CD8-positive, alpha-beta memory T cell (primary cell): ENCODE data around the gene PAOX. TPM values are rescaled to one million over a fixed set of nuclear protein-coding genes. Genes with fewer than 3 reads are reported as not detected.
"Not testable (repeated sequence)": the region's sequence is repeated elsewhere in the genome, so short reads cannot be mapped to it uniquely, and the experiment has no call there.

Source experiments
- CTCF ChIA-PET: fragments of 350-600 bp; sonication (Branson Sonifier 250); formaldehyde crosslinking; loops from one replicate; lab custom pipeline; 2021; ENCODE audit warnings: antibody characterized with exemption; lab: Charles Lee
- POLR2A ChIA-PET: fragments of 350-600 bp; sonication (Branson Sonifier 250); formaldehyde crosslinking; loops from one replicate; lab custom pipeline; 2021; ENCODE audit warnings: antibody characterized with exemption; lab: Charles Lee
- DNase-seq, 5 donors: peaks; one replicate each; pipeline versions ENCODE4 v3.0.0 to v3.0.0-alpha.2; 2020 to 2022; ENCODE audit warnings: mixed read lengths in 1 of 5
- H3K27ac ChIP-seq: one replicate; pipeline ENCODE4 v1.7.0; 2013; ENCODE audit warnings: low read depth, mild to moderate bottlenecking, low read length, moderate library complexity
- H3K27me3 ChIP-seq: 2 replicates; pipeline ENCODE4 v1.7.0; 2013; ENCODE audit warnings: low read length, mild to moderate bottlenecking; ENCODE audit not compliant: insufficient read depth, poor library complexity, severe bottlenecking
- H3K36me3 ChIP-seq: 2 replicates; pipeline ENCODE4 v1.7.0; 2013; ENCODE audit warnings: mild to moderate bottlenecking, low read length, moderate library complexity; ENCODE audit not compliant: insufficient read depth
- H3K4me1 ChIP-seq: 2 replicates; pipeline ENCODE4 v1.7.0; 2013; ENCODE audit warnings: mild to moderate bottlenecking, low read length, moderate library complexity; ENCODE audit not compliant: insufficient read depth
- H3K4me3 ChIP-seq: 2 replicates; pipeline ENCODE4 v1.7.0; 2013; ENCODE audit warnings: mild to moderate bottlenecking, low read length
- H3K9me3 ChIP-seq: 2 replicates; pipeline ENCODE4 v1.7.0; 2013; ENCODE audit warnings: mild to moderate bottlenecking, low read length
- H3K27ac Mint-ChIP-seq, 8 donors: one replicate each; pipeline ENCODE4 v1.8.0; 2020 to 2021; ENCODE audit warnings: mixed read lengths in 8 of 8, mild to moderate bottlenecking in 6 of 8, inconsistent platforms in 3 of 8, moderate library complexity in 3 of 8
- H3K27me3 Mint-ChIP-seq, 2 donors: one replicate each; pipeline ENCODE4 v1.8.0; 2020 to 2021; ENCODE audit warnings: mixed read lengths in 2 of 2, mild to moderate bottlenecking in 1 of 2, moderate library complexity in 1 of 2
- H3K36me3 Mint-ChIP-seq, 3 donors: one replicate each; pipeline ENCODE4 v1.8.0; 2020 to 2021; ENCODE audit warnings: mixed read lengths in 3 of 3, inconsistent platforms in 1 of 3, mild to moderate bottlenecking in 1 of 3
- H3K4me1 Mint-ChIP-seq, 3 donors: one replicate each; pipeline ENCODE4 v1.8.0; 2020 to 2021; ENCODE audit warnings: mixed read lengths in 3 of 3, inconsistent platforms in 1 of 3, mild to moderate bottlenecking in 1 of 3
- H3K4me3 Mint-ChIP-seq, 7 donors: one replicate each; pipeline ENCODE4 v1.8.0; 2020 to 2021; ENCODE audit warnings: mixed read lengths in 7 of 7, mild to moderate bottlenecking in 6 of 7, moderate library complexity in 4 of 7, inconsistent platforms in 2 of 7
- H3K9me3 Mint-ChIP-seq, 5 donors: one replicate each; pipeline ENCODE4 v1.8.0; 2020 to 2022; ENCODE audit warnings: mixed read lengths in 5 of 5, mild to moderate bottlenecking in 3 of 5, moderate library complexity in 2 of 5, inconsistent platforms in 1 of 5
- polyA plus RNA-seq: library from polyadenylated mRNA; unstranded; fragments of 300-500 nt; fragmentation: Illumina TruSeq; gene quantifications from one replicate; pipeline ENCODE4 v1.2.3, GENCODE V29; 2021
- total RNA-seq, 2 experiments: library from RNA; stranded (reverse); gene quantifications; one replicate each; pipeline ENCODE4 v1.2.3, GENCODE V29; 2021

The PAOX gene
- total and polyA plus RNA-seq, 3 experiments from 2014 or later: 6.4 to 16.8 (median 6.7) TPM

DNA sequence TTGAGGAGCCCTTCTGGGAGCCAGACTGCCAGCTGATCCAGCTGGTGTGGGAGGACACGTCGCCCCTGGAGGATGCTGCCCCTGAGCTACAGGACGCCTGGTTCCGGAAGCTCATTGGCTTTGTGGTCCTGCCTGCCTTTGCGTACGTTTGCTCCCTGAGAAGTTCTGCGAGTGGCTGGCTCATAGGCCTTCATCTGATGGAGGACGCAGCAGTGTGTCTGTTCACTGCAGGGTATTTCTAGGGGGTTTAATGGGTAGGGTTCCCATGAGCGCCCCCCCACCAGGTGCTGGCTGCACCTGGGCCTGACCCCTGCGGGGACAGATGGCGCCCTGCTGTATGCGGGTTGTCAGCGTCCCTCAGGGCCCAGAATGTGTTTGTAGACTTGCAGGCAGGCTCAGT is 5.0 kb downstream of the PAOX start:
- ChIA-PET POLR2A (no interaction called here), CTCF (no interaction called here)
- Histone ChIP-seq H3K27me3 (no peaks in the 10 kb centered on the region), H3K4me3 (no peak overlapping the region), H3K36me3 (no peaks in the 10 kb centered on the region), H3K4me1 (peaks cover 8% of the 10 kb centered on the region), H3K27ac (no peak overlapping the region), H3K9me3 (no peaks in the 10 kb centered on the region)
- peak overlapping the region in 1 of 8 donors; percentile 66 for H3K27ac Mint-ChIP-seq
- peak overlapping the region in 1 of 7 donors; percentile 62 for H3K4me3 Mint-ChIP-seq
- H3K27me3 Mint-ChIP-seq: no peaks in the 10 kb centered on the region
- peaks cover 15 to 35% (median 24%) of the 10 kb centered on the region in 3 donors for H3K4me1 Mint-ChIP-seq
- no peak for DNase-seq
- H3K36me3 Mint-ChIP-seq: peaks cover 0 to 14% (median 0%) of the 10 kb centered on the region in 3 donors
- H3K9me3 Mint-ChIP-seq: no peaks in the 10 kb centered on the region

DNA sequence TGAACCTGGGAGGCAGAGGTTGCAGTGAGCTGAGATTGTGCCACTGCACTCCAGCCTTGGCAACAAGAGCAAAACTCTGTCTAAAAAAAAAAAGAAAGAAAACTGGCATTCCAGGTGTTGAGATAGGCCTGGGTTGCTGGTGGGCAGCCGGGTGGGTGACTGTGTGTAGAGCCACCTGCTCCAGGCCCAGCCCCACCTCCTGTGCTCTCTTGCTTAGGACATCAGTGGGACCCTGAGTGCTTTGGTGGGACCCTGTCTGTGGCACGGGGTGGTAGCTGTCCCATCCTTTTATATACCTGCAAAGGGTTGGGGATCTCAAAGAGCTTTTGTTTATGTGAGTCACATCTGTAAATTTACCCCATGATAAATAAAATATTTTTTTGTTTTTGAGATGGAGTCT is 6.2 kb downstream of the PAOX start:
- H3K9me3 Mint-ChIP-seq: no peaks in the 10 kb centered on the region

DNA sequence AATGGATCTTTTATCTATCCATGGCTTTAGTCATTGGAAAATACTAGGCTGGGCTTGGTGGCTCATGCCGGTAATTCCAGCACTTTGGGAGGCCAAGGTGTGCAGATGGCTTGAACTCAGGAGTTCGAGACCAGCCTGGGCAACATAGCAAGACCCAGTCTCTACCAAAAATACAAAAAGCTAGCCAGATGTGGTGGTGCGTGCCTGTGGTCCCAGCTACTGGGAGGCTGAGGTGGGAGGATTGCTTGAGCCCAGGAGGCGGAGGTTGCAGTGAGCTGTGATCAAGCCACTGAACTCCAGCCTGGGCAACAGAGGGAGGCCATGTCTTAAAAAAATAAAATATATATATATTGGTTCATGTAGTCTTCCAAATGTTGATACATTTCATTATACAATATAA is 7.9 kb downstream of the PAOX start:
- H3K9me3 ChIP-seq, H3K27ac ChIP-seq, H3K4me3 ChIP-seq, H3K36me3 ChIP-seq, H3K27me3 Mint-ChIP-seq, DNase-seq, H3K9me3 Mint-ChIP-seq, CTCF ChIA-PET, H3K4me3 Mint-ChIP-seq, H3K27me3 ChIP-seq: not testable (repeated sequence)
- Mint-ChIP-seq H3K27ac (peak overlapping the region in 1 of 8 donors; percentile 26), H3K36me3 (peaks cover 0 to 12% (median 0%) of the 10 kb centered on the region in 3 donors), H3K4me1 (peaks cover 37 to 44% (median 43%) of the 10 kb centered on the region in 3 donors)
- peaks cover 31% of the 10 kb centered on the region for H3K4me1 ChIP-seq
- POLR2A ChIA-PET: interaction anchor here (1.7 kb wide), 1 partner anchor 9 kb away, joined by 5 read pairs; no protein-coding TSS in a partner anchor

More for the DNA sequence above, 6.2 kb downstream of the PAOX start:
- Histone ChIP-seq H3K36me3 (no peaks in the 10 kb centered on the region), H3K27me3 (no peaks in the 10 kb centered on the region), H3K4me1 (peaks cover 15% of the 10 kb centered on the region), H3K4me3 (no peak overlapping the region), H3K27ac (no peak overlapping the region), H3K9me3 (no peaks in the 10 kb centered on the region)
- no peaks in the 10 kb centered on the region for H3K27me3 Mint-ChIP-seq
- no peak overlapping the region for H3K4me3 Mint-ChIP-seq
- no peak for DNase-seq
- ChIA-PET POLR2A (no interaction called here), CTCF (no interaction called here)
- H3K4me1 Mint-ChIP-seq: peaks cover 23 to 40% (median 34%) of the 10 kb centered on the region in 3 donors
- H3K27ac Mint-ChIP-seq: peak overlapping the region in 1 of 8 donors; percentile 68
- H3K36me3 Mint-ChIP-seq: peaks cover 0 to 14% (median 0%) of the 10 kb centered on the region in 3 donors

DNA sequence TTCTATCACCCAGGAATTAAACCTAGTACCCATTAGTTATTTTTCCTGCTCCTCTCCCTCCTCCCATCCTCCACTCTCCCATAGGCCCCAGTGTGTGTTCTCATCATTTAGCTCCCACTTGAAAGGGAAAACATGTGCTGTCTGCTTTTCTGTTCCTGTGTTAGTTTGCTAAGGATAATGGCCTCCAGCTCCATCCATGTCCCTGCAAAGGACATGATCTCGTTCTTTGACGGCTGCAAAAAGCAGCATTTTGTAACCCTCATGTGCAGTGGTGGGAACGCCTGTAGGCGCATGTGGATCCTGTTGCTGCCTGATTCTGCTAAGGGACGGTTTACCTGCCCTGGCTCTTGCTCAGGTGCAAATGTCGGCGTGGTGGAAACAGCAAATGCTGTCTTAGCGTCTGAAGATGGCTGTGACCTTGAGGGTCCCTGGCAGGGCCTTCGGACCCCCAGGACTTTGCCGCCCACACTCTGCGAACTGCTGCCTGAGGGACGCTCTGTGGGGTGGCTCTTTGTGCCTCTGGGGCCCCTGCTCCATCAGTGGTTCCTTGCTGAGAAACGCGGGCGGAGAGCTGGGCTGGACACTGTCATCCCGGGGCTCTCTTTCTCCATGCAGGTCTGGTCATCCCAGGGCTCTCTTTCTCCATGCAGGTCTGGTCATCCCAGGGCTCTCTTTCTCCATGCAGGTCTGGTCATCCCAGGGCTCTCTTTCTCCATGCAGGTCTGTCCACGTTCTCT is 9.3 kb downstream of the PAOX start:
- peaks cover 35% of the 10 kb centered on the region for H3K4me1 ChIP-seq
- no peaks in the 10 kb centered on the region for H3K9me3 ChIP-seq
- no peaks in the 10 kb centered on the region for H3K27me3 ChIP-seq
- H3K4me3 Mint-ChIP-seq: peak overlapping the region; percentile 80 to 91 (median 88)
- peak overlapping the region; percentile 87 to 97 (median 94) for H3K27ac Mint-ChIP-seq
- peaks cover 0 to 9% (median 0%) of the 10 kb centered on the region in 3 donors for H3K36me3 Mint-ChIP-seq
- H3K36me3 ChIP-seq: no peaks in the 10 kb centered on the region
- no peaks in the 10 kb centered on the region for H3K9me3 Mint-ChIP-seq
- H3K4me3 ChIP-seq: peak overlapping the region; percentile 84
- CTCF ChIA-PET: interaction anchor here (0.6 to 1.9 kb wide), 3 partner anchors 59 to 80 kb away, joined by 3 to 8 read pairs (median 3); no protein-coding TSS in a partner anchor
- POLR2A ChIA-PET: interaction anchor here (1.1 to 2.9 kb wide), 6 partner anchors 10 to 58 kb away, joined by 3 to 23 read pairs (median 5); partner anchors contain the start of genes CALY and FUOM
- H3K4me1 Mint-ChIP-seq: peaks cover 36 to 43% (median 42%) of the 10 kb centered on the region in 3 donors
- no peaks in the 10 kb centered on the region for H3K27me3 Mint-ChIP-seq
- H3K27ac ChIP-seq: peak overlapping the region; percentile 81
- DNase-seq: no peak

DNA sequence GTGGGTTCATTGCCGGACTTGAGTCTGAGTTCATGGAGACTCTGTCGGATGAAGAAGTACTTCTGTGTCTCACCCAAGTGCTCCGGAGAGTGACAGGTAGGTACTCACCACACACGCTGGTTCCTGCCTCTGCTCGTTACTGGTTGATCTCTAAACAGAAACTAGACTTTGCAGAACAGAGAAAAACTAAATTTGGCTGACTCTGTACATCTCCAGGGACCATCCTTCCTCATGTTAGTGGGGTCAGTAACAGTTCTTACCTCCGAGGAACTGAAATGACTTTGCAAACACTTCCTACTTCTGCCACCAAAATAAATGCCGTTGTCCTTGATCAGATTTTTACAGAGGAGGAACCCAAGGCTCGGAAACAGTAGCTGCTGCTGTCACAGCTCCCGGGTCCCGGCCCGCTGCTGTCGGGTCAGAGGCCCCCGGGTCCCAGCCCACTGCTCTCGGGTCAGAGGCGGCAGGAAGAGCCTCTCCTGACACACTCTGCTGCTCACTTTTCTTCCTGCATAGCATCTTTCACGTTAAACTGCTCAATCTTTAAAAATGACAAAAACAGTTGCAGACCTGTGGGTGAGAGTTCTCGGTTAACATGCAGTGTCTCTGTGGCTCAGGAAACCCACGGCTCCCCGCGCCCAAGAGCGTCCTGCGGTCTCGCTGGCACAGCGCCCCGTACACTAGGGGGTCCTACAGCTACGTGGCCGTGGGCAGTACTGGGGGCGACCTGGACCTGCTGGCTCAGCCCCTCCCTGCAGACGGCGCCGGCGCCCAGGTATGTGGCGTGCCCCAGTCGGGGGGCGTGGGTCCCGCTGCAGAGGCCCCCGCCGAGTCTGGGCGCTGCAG is 10.1 kb downstream of the PAOX start:
- H3K27me3 Mint-ChIP-seq: no peaks in the 10 kb centered on the region
- H3K27ac ChIP-seq: peak overlapping the region; percentile 81
- H3K4me1 ChIP-seq: peaks cover 38% of the 10 kb centered on the region
- ChIA-PET CTCF (interaction anchor here (0.6 to 2.0 kb wide), 5 partner anchors 9 to 114 kb away, joined by 3 to 8 read pairs (median 4); no protein-coding TSS in a partner anchor), POLR2A (interaction anchor here (1.1 to 2.9 kb wide), 6 partner anchors 11 to 59 kb away, joined by 3 to 23 read pairs (median 6); partner anchors contain the start of genes CALY, ECHS1 and FUOM)
- no peaks in the 10 kb centered on the region for H3K27me3 ChIP-seq
- H3K4me1 Mint-ChIP-seq: peaks cover 36 to 48% (median 42%) of the 10 kb centered on the region in 3 donors
- peaks cover 0 to 7% (median 0%) of the 10 kb centered on the region in 3 donors for H3K36me3 Mint-ChIP-seq
- peak overlapping the region; percentile 87 to 97 (median 94) for H3K27ac Mint-ChIP-seq
- H3K9me3 ChIP-seq: no peaks in the 10 kb centered on the region
- no peaks in the 10 kb centered on the region for H3K36me3 ChIP-seq
- H3K4me3 Mint-ChIP-seq: peak overlapping the region; percentile 80 to 91 (median 88)
- H3K9me3 Mint-ChIP-seq: no peaks in the 10 kb centered on the region
- H3K4me3 ChIP-seq: peak overlapping the region; percentile 84
- peak; percentile 27 to 68 (median 45) for DNase-seq

DNA sequence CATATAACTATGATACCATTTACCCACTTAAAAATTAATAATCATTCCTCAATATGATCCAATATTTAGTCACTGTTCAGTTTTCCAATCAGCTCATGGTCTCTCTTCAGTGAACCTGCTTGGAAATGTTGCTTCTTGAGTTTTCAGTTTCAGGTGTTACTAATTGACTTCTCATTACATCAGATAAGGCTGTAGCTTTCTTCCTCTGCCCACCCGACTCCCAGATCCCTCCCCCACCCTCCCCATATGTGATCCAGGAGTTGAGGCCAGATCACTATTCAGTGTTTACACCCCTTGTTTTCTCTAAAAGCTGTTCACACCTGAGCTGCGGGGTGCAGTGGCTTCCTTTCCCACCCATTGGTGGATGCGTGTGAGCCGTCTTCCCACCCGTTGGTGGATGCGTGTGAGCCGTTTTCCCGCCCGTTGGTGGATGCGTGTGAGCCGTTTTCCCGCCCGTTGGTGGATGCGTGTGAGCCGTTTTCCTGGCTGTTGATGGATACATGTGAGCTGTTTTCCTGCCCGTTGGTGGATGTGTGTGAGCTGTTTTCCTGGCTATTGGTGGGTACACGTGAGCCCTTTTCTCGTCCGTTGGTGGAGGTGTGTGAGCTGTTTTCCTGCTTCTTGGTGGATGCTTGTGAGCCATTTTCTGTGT is 11.7 kb downstream of the PAOX start:
- peaks cover 46 to 61% (median 52%) of the 10 kb centered on the region in 3 donors for H3K4me1 Mint-ChIP-seq
- peak overlapping the region; percentile 20 to 91 (median 88) for H3K4me3 Mint-ChIP-seq
- H3K36me3 Mint-ChIP-seq: peaks cover 0 to 11% (median 0%) of the 10 kb centered on the region in 3 donors
- DNase-seq: no peak
- peak overlapping the region; percentile 94 to 97 (median 96) for H3K27ac Mint-ChIP-seq
- ChIA-PET POLR2A (interaction anchor here (0.7 to 2.9 kb wide), 6 partner anchors 13 to 115 kb away, joined by 3 to 23 read pairs (median 8); partner anchors contain the start of genes CALY, ECHS1 and FUOM), CTCF (interaction anchor here (1.0 to 2.0 kb wide), 4 partner anchors 13 to 116 kb away, joined by 4 to 8 read pairs (median 5); no protein-coding TSS in a partner anchor)
- H3K4me3 ChIP-seq: no peak overlapping the region
- H3K36me3 ChIP-seq: peaks cover 2% of the 10 kb centered on the region
- no peaks in the 10 kb centered on the region for H3K9me3 Mint-ChIP-seq
- no peaks in the 10 kb centered on the region for H3K9me3 ChIP-seq
- peak overlapping the region; percentile 81 for H3K27ac ChIP-seq
- peaks cover 50% of the 10 kb centered on the region for H3K4me1 ChIP-seq
- H3K27me3 Mint-ChIP-seq: no peaks in the 10 kb centered on the region
- H3K27me3 ChIP-seq: no peaks in the 10 kb centered on the region

DNA sequence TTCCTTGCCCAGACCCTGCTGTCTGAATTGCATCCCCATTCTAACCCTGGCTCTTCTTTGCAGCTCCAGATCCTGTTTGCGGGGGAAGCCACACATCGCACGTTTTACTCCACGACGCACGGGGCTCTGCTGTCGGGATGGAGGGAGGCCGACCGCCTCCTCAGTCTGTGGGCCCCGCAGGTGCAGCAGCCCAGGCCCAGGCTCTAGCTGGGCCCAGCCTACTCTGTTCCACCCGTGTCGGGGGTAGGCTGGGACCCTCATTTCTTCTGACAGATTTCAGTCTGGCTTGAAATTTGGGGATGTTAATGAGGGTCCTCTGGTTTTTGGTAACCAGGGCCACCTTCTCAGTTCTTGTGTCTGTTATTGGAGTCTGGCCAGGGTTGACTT is 12.2 kb downstream of the PAOX start:
- Histone ChIP-seq H3K4me3 (no peak overlapping the region), H3K27ac (no peak overlapping the region), H3K4me1 (peaks cover 51% of the 10 kb centered on the region), H3K27me3 (no peaks in the 10 kb centered on the region), H3K9me3 (no peaks in the 10 kb centered on the region), H3K36me3 (peaks cover 7% of the 10 kb centered on the region)
- H3K27me3 Mint-ChIP-seq: no peaks in the 10 kb centered on the region
- DNase-seq: no peak
- peaks cover 0 to 15% (median 0%) of the 10 kb centered on the region in 3 donors for H3K36me3 Mint-ChIP-seq
- H3K27ac Mint-ChIP-seq: peak overlapping the region; percentile 84 to 97 (median 96)
- ChIA-PET CTCF (interaction anchor here (1.0 to 2.0 kb wide), 2 partner anchors 14 to 57 kb away, joined by 4 to 6 read pairs; no protein-coding TSS in a partner anchor), POLR2A (interaction anchor here (1.6 to 2.9 kb wide), 2 partner anchors 13 to 55 kb away, joined by 10 to 23 read pairs; partner anchors contain the start of gene CALY)
- peak overlapping the region in 6 of 7 donors; percentile 20 to 91 (median 82) for H3K4me3 Mint-ChIP-seq
- no peaks in the 10 kb centered on the region for H3K9me3 Mint-ChIP-seq
- H3K4me1 Mint-ChIP-seq: peaks cover 45 to 61% (median 55%) of the 10 kb centered on the region in 3 donors
